SU-DHL-6 (cell line): ENCODE data around the gene TDRD9.

Source experiments
- CTCF ChIP-seq: fragments of 200-600 bp; sonication (generic); IDR thresholded peaks from one replicate; pipeline ENCODE4 v1.5.1; 2017; ENCODE audit warnings: antibody characterized with exemption, mild to moderate bottlenecking, low read length, moderate library complexity; ENCODE audit not compliant: insufficient read depth, poor library complexity, severe bottlenecking
- EZH2phosphoT487 ChIP-seq: fragments of 200-600 bp; sonication (generic), shearing (Covaris generic); conservative IDR thresholded peaks from 2 replicates; pipeline ENCODE4 v1.6.1; 2018; ENCODE audit warnings: mild to moderate bottlenecking, antibody characterized with exemption, low read length, moderate library complexity, mixed read lengths

- TF ChIP-seq CTCF: no peak
- TF ChIP-seq EZH2phosphoT487: no peak
Measured at GRCh38 chr14:103899833-103900232, 28.4 kb upstream of the TDRD9 start.
